SK-N-SH treated with all-trans-retinoic acid at 6 μM for 48 hours (cell line): ENCODE results near the gene NCAM2.

Source experiments
- ATAC-seq: fragments of 200-7000 bp; cut with Tn5 transposase; 3 replicates; pipeline ENCODE4 v1.9.1; 2020; ENCODE audit warnings: mild to moderate bottlenecking, moderate library complexity
- ARNTL ChIP-seq: fragments of 450-650 bp; formaldehyde crosslinking; IDR thresholded peaks from 2 replicates; pipeline ENCODE4 v1.5.0; 2020; ENCODE audit warnings: low read depth, mild to moderate bottlenecking, moderate library complexity, borderline replicate concordance
- BACH2 ChIP-seq: fragments of 250-450 bp; sonication (Bioruptor Pico); IDR thresholded peaks from 2 replicates; pipeline ENCODE4 v1.9.0; 2021; ENCODE audit warnings: mild to moderate bottlenecking, borderline replicate concordance
- ESRRG ChIP-seq: fragments of 250-450 bp; sonication (Bioruptor Pico); IDR thresholded peaks from 2 replicates; pipeline ENCODE4 v1.6.1; 2021; ENCODE audit warnings: mild to moderate bottlenecking
- GLIS3 ChIP-seq: fragments of 250-450 bp; sonication (Bioruptor Pico); IDR thresholded peaks from 2 replicates; pipeline ENCODE4 v1.5.0; 2020; ENCODE audit warnings: mild to moderate bottlenecking, moderate library complexity
- OSR1 ChIP-seq: fragments of 250-450 bp; sonication (Bioruptor Pico); IDR thresholded peaks from 2 replicates; pipeline ENCODE4 v1.8.0; 2022; ENCODE audit warnings: moderate library complexity, mild to moderate bottlenecking, inconsistent platforms
- PPARA ChIP-seq: fragments of 250-450 bp; sonication (Bioruptor Pico); IDR thresholded peaks from 2 replicates; pipeline ENCODE4 v1.5.0; 2020; ENCODE audit warnings: mild to moderate bottlenecking, borderline replicate concordance
- RARB ChIP-seq: fragments of 250-450 bp; sonication (Bioruptor Pico); IDR thresholded peaks from 2 replicates; pipeline ENCODE4 v1.8.0; 2021; ENCODE audit warnings: mild to moderate bottlenecking, moderate library complexity
- SNAI2 ChIP-seq: fragments of 250-450 bp; sonication (Bioruptor Pico); IDR thresholded peaks from 2 replicates; pipeline ENCODE4 v1.5.0; 2020; ENCODE audit warnings: mild to moderate bottlenecking, moderate library complexity
- TOX ChIP-seq: fragments of 250-450 bp; sonication (Bioruptor Pico); IDR thresholded peaks from 2 replicates; pipeline ENCODE4 v1.8.0; 2021; ENCODE audit warnings: mild to moderate bottlenecking, moderate library complexity, borderline replicate concordance
- ZFP30 ChIP-seq: fragments of 450-650 bp; formaldehyde crosslinking; IDR thresholded peaks from 2 replicates; pipeline ENCODE4 v1.5.0; 2022; ENCODE audit warnings: mild to moderate bottlenecking, moderate library complexity
- ZNF565 ChIP-seq: fragments of 450-650 bp; formaldehyde crosslinking; conservative IDR thresholded peaks from 2 replicates; pipeline ENCODE4 v1.5.0; 2020; ENCODE audit warnings: low read depth, mild to moderate bottlenecking, moderate library complexity
- ZNF70 ChIP-seq: fragments of 450-650 bp; formaldehyde crosslinking; IDR thresholded peaks from 2 replicates; pipeline ENCODE4 v1.5.0; 2020; ENCODE audit warnings: mild to moderate bottlenecking, moderate library complexity
- ZNF8 ChIP-seq: fragments of 450-650 bp; formaldehyde crosslinking; IDR thresholded peaks from 2 replicates; pipeline ENCODE4 v1.5.0; 2020; ENCODE audit warnings: mild to moderate bottlenecking, moderate library complexity
- TF ChIP-seq, protein P1 (sequence below): fragments of 250-450 bp; sonication (Bioruptor Pico); IDR thresholded peaks from 2 replicates; pipeline ENCODE4 v1.5.1; 2021; ENCODE audit warnings: mild to moderate bottlenecking, moderate library complexity
- TF ChIP-seq, protein P2 (sequence below): fragments of 250-450 bp; sonication (Bioruptor Pico); IDR thresholded peaks from 2 replicates; pipeline ENCODE4 v1.8.0; 2021; ENCODE audit warnings: low read depth, mild to moderate bottlenecking, moderate library complexity, borderline replicate concordance
- TF ChIP-seq, protein P3 (sequence below): fragments of 250-450 bp; sonication (Bioruptor Pico); IDR thresholded peaks from 2 replicates; pipeline ENCODE4 v1.5.1; 2020; ENCODE audit warnings: low read depth, mild to moderate bottlenecking, moderate library complexity
- TF ChIP-seq, protein P4 (sequence below): fragments of 250-450 bp; sonication (Bioruptor Pico); IDR thresholded peaks from 2 replicates; pipeline ENCODE4 v1.5.0; 2020; ENCODE audit warnings: mild to moderate bottlenecking, moderate library complexity

NCAM2 gene

DNA sequence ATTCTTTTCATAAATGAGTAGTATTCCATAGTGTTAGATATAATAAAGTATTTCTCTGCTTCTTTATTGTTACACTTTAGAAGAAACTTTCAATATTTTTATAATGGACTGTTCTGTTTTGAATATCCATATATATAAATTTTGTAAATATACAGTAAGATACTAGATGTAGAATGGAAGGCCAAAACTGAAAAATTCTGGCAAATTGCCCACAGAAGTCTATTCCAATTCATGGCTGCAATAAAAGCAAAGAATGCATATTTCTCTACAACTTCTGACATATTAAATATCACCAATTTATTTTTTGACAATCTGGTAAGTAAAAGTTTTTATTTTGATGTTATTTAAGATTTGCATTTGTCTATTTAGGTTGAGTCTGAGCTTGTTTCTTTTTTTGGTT lies 532.5 kb downstream of the NCAM2 start:
- TF ChIP-seq, protein P1, sequence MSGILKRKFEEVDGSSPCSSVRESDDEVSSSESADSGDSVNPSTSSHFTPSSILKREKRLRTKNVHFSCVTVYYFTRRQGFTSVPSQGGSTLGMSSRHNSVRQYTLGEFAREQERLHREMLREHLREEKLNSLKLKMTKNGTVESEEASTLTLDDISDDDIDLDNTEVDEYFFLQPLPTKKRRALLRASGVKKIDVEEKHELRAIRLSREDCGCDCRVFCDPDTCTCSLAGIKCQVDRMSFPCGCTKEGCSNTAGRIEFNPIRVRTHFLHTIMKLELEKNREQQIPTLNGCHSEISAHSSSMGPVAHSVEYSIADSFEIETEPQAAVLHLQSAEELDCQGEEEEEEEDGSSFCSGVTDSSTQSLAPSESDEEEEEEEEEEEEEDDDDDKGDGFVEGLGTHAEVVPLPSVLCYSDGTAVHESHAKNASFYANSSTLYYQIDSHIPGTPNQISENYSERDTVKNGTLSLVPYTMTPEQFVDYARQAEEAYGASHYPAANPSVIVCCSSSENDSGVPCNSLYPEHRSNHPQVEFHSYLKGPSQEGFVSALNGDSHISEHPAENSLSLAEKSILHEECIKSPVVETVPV (CRISPR knock-in tag): no peak
- TF ChIP-seq ZNF565 (CRISPR knock-in tag) (no peak), BACH2 (CRISPR knock-in tag) (no peak), ZFP30 (CRISPR knock-in tag) (no peak), ZNF8 (CRISPR knock-in tag) (no peak), PPARA (CRISPR knock-in tag) (no peak), ZNF70 (CRISPR knock-in tag) (no peak), ARNTL (CRISPR knock-in tag) (no peak), SNAI2 (CRISPR knock-in tag) (no peak), OSR1 (no peak), ESRRG (CRISPR knock-in tag) (no peak)
- TF ChIP-seq, protein P2, sequence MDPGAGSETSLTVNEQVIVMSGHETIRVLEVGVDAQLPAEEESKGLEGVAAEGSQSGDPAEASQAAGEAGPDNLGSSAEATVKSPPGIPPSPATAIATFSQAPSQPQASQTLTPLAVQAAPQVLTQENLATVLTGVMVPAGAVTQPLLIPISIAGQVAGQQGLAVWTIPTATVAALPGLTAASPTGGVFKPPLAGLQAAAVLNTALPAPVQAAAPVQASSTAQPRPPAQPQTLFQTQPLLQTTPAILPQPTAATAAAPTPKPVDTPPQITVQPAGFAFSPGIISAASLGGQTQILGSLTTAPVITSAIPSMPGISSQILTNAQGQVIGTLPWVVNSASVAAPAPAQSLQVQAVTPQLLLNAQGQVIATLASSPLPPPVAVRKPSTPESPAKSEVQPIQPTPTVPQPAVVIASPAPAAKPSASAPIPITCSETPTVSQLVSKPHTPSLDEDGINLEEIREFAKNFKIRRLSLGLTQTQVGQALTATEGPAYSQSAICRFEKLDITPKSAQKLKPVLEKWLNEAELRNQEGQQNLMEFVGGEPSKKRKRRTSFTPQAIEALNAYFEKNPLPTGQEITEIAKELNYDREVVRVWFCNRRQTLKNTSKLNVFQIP (CRISPR knock-in tag): no peak
- TF ChIP-seq, protein P3, sequence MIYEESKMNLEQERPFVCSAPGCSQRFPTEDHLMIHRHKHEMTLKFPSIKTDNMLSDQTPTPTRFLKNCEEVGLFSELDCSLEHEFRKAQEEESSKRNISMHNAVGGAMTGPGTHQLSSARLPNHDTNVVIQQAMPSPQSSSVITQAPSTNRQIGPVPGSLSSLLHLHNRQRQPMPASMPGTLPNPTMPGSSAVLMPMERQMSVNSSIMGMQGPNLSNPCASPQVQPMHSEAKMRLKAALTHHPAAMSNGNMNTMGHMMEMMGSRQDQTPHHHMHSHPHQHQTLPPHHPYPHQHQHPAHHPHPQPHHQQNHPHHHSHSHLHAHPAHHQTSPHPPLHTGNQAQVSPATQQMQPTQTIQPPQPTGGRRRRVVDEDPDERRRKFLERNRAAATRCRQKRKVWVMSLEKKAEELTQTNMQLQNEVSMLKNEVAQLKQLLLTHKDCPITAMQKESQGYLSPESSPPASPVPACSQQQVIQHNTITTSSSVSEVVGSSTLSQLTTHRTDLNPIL: no peak
- no peak for ATAC-seq

DNA sequence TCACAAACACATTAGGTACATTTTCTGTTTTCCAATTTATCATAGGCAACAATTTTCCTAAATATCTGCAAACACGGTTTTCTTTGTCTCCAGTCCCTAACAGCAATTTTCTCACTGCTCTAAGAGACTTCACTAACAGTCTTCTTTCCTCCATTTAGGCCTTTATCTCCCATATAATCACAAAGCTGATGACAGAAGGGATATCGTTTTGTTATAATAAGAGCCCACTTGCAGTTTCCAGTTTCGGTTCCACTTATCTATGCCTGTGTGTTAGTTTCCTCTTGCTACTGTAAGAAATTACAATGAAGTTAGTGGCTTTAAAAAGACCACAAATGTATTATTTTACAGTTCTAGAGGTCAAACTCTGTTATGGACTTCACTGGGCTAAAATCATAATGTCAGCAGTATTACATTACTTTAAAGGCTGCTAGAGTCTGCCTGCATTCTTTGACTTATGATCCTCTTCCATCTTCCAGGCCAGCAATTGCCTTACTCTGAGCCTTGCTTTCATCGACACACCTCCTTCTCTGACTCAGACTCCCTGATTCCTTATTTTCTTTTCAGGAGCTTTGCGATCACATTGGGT lies 549.3 kb downstream of the NCAM2 start:
- ATAC-seq: peak; percentile 67
- TF ChIP-seq RARB (no peak), ARNTL (CRISPR knock-in tag) (no peak), OSR1 (no peak), GLIS3 (no peak)
- TF ChIP-seq, protein P4, sequence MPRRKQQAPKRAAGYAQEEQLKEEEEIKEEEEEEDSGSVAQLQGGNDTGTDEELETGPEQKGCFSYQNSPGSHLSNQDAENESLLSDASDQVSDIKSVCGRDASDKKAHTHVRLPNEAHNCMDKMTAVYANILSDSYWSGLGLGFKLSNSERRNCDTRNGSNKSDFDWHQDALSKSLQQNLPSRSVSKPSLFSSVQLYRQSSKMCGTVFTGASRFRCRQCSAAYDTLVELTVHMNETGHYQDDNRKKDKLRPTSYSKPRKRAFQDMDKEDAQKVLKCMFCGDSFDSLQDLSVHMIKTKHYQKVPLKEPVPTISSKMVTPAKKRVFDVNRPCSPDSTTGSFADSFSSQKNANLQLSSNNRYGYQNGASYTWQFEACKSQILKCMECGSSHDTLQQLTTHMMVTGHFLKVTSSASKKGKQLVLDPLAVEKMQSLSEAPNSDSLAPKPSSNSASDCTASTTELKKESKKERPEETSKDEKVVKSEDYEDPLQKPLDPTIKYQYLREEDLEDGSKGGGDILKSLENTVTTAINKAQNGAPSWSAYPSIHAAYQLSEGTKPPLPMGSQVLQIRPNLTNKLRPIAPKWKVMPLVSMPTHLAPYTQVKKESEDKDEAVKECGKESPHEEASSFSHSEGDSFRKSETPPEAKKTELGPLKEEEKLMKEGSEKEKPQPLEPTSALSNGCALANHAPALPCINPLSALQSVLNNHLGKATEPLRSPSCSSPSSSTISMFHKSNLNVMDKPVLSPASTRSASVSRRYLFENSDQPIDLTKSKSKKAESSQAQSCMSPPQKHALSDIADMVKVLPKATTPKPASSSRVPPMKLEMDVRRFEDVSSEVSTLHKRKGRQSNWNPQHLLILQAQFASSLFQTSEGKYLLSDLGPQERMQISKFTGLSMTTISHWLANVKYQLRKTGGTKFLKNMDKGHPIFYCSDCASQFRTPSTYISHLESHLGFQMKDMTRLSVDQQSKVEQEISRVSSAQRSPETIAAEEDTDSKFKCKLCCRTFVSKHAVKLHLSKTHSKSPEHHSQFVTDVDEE (CRISPR knock-in tag): no peak
- TF ChIP-seq, protein P2 (CRISPR knock-in tag): no peak

DNA sequence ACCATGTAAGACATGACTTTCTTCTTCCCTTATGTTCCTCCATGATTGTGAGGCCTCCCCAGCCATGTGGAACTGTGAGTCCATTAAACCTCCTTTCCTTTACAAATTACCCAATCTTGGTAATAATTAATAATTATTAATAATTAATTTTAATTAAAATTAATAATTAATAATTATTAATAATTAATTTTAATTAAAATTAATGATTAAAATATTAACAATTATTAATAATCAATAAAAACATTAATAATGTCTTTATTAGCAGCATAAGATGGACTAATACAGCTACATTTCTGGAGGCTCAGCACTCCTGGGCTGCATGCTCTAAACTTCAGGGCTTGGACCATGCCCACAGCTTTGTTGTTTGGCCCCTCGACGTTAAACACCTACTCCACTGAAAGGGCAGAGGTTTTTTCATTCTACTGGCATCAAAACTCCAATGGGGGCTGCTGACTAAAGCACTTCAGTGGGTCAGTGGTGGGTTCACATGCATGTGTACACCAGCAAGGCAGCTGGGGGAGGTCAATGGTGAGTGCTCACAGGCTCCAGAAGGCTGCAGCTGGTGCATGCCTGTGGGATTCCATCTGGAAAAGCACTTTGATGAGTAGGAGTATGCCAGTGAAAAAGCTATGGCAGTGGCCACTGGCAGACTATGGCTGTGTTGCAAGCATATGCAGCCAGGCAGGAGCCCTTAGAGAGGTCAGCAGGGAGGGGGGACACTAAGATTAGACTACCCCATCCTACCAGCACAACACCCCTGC lies 561.3 kb downstream of the NCAM2 start:
- TF ChIP-seq OSR1 (no peak), TOX (CRISPR knock-in tag) (no peak), BACH2 (CRISPR knock-in tag) (no peak)
- ATAC-seq: no peak
